ENCODE measurements around the gene CCDC194. TPM values are rescaled to one million over a fixed set of nuclear protein-coding genes. Genes with fewer than 3 reads are reported as not detected.

CCDC194 gene
- polyA plus RNA-seq, 1 donor from 2014 or later = not detected

DNA sequence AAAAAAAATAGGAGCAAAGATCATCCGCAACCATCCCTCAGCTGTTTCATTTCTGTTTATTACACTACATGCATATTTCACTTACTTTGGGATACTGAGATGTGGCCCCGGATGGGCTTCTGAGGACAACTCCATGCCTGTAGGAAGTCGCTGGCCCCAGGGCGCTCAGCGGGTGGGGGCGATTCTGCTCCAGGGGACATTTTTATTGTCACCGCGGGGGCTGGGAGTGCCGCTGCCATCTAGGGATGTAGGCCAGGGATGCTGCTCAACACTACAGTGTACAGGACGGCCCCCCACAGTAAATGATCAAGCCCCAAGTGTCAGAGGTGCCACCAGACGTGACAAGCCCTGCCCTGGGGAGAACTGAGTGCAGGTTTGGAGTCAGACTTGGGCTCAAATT, 17.8 kb upstream of the CCDC194 start:
- no peaks in the 10 kb centered on the region for H3K79me2 ChIP-seq (replicated peaks; ENCODE audit: insufficient read depth, low read length)
- no peak overlapping the region for H2AFZ ChIP-seq (ENCODE audit: low read depth, low read length)
- TF ChIP-seq POLR2AphosphoS5 (IDR thresholded peaks at IDR 0.05) = no peak
- TF ChIP-seq RAD21 (conservative IDR thresholded peaks at IDR 0.05) = no peak
- TF ChIP-seq MXI1 (conservative IDR thresholded peaks at IDR 0.05; ENCODE audit: poor library complexity, severe bottlenecking) = no peak
- no peak for TF ChIP-seq SMC3 (conservative IDR thresholded peaks at IDR 0.05; ENCODE audit: poor library complexity)
- TF ChIP-seq EZH2 (IDR thresholded peaks at IDR 0.05; ENCODE audit: borderline replicate concordance, insufficient read depth, low read length, poor library complexity, severe bottlenecking) = no peak
- TF ChIP-seq, protein P1, sequence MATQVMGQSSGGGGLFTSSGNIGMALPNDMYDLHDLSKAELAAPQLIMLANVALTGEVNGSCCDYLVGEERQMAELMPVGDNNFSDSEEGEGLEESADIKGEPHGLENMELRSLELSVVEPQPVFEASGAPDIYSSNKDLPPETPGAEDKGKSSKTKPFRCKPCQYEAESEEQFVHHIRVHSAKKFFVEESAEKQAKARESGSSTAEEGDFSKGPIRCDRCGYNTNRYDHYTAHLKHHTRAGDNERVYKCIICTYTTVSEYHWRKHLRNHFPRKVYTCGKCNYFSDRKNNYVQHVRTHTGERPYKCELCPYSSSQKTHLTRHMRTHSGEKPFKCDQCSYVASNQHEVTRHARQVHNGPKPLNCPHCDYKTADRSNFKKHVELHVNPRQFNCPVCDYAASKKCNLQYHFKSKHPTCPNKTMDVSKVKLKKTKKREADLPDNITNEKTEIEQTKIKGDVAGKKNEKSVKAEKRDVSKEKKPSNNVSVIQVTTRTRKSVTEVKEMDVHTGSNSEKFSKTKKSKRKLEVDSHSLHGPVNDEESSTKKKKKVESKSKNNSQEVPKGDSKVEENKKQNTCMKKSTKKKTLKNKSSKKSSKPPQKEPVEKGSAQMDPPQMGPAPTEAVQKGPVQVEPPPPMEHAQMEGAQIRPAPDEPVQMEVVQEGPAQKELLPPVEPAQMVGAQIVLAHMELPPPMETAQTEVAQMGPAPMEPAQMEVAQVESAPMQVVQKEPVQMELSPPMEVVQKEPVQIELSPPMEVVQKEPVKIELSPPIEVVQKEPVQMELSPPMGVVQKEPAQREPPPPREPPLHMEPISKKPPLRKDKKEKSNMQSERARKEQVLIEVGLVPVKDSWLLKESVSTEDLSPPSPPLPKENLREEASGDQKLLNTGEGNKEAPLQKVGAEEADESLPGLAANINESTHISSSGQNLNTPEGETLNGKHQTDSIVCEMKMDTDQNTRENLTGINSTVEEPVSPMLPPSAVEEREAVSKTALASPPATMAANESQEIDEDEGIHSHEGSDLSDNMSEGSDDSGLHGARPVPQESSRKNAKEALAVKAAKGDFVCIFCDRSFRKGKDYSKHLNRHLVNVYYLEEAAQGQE (IDR thresholded peaks at IDR 0.05; ENCODE audit: borderline replicate concordance) = no peak
- TF ChIP-seq EP300 (conservative IDR thresholded peaks at IDR 0.05; ENCODE audit: poor library complexity, severe bottlenecking) = no peak
- no peak for TF ChIP-seq TAF1 (IDR thresholded peaks at IDR 0.05; ENCODE audit: low read depth)
- TF ChIP-seq, protein P2, sequence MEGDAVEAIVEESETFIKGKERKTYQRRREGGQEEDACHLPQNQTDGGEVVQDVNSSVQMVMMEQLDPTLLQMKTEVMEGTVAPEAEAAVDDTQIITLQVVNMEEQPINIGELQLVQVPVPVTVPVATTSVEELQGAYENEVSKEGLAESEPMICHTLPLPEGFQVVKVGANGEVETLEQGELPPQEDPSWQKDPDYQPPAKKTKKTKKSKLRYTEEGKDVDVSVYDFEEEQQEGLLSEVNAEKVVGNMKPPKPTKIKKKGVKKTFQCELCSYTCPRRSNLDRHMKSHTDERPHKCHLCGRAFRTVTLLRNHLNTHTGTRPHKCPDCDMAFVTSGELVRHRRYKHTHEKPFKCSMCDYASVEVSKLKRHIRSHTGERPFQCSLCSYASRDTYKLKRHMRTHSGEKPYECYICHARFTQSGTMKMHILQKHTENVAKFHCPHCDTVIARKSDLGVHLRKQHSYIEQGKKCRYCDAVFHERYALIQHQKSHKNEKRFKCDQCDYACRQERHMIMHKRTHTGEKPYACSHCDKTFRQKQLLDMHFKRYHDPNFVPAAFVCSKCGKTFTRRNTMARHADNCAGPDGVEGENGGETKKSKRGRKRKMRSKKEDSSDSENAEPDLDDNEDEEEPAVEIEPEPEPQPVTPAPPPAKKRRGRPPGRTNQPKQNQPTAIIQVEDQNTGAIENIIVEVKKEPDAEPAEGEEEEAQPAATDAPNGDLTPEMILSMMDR (IDR thresholded peaks at IDR 0.05; ENCODE audit: poor library complexity, severe bottlenecking) = no peak
- H3F3A ChIP-seq (ENCODE audit: insufficient read depth, low read length, poor library complexity, severe bottlenecking) = no peaks in the 10 kb centered on the region
- H4K20me1 ChIP-seq (ENCODE audit: insufficient read depth) = no peaks in the 10 kb centered on the region
- H3K27me3 ChIP-seq (ENCODE audit: insufficient read depth, low read depth, low read length) = no peaks in the 10 kb centered on the region
- H3K4me3 ChIP-seq (ENCODE audit: low read length) = no peak overlapping the region
- H3K27ac ChIP-seq (ENCODE audit: low read length) = no peak overlapping the region
- H3K36me3 ChIP-seq (ENCODE audit: insufficient read depth, low read length) = no peaks in the 10 kb centered on the region
- no peak overlapping the region for H3K9ac ChIP-seq (ENCODE audit: low read length)
- no peaks in the 10 kb centered on the region for H3K9me2 ChIP-seq (ENCODE audit: insufficient read depth, low read length)
- H3K9me3 ChIP-seq (ENCODE audit: low read length) = no peaks in the 10 kb centered on the region
- no peak overlapping the region for H3K4me2 ChIP-seq (ENCODE audit: low read length)

DNA sequence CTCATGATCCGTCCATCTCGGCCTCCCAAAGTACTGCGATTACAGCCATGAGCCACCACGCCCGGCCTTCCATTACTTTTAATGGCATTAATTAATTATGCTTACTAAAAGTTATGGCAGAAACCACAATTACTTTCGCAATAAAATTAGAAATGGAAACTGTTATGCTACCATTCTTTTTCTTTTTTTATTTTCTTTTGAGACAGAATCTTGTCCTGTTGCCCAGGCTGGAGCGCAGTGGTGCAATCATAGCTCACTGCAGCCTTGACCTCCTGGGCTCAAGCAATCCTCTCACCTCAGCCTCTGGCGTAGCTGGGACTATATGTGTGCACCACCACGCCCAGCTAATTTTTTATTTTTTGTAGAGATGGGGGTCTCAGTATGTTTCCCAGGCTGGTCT, 16.0 kb upstream of the CCDC194 start:
- Histone ChIP-seq H3K36me3 (ENCODE audit: insufficient read depth, low read length) (no peaks in the 10 kb centered on the region), H3K9me2 (ENCODE audit: insufficient read depth, low read length) (no peaks in the 10 kb centered on the region), H3K4me3 (ENCODE audit: low read length) (no peak overlapping the region), H3F3A (ENCODE audit: insufficient read depth, low read length, poor library complexity, severe bottlenecking) (no peaks in the 10 kb centered on the region), H3K27me3 (ENCODE audit: insufficient read depth, low read depth, low read length) (no peaks in the 10 kb centered on the region), H3K4me2 (ENCODE audit: low read length) (no peak overlapping the region), H3K27ac (ENCODE audit: low read length) (no peak overlapping the region), H3K79me2 (replicated peaks; ENCODE audit: insufficient read depth, low read length) (no peaks in the 10 kb centered on the region), H3K9me3 (ENCODE audit: low read length) (no peaks in the 10 kb centered on the region), H3K9ac (ENCODE audit: low read length) (no peak overlapping the region), H2AFZ (ENCODE audit: low read depth, low read length) (no peak overlapping the region), H4K20me1 (ENCODE audit: insufficient read depth) (no peaks in the 10 kb centered on the region)
- TF ChIP-seq RAD21 (conservative IDR thresholded peaks at IDR 0.05) (no peak), MXI1 (conservative IDR thresholded peaks at IDR 0.05; ENCODE audit: poor library complexity, severe bottlenecking) (no peak), EZH2 (IDR thresholded peaks at IDR 0.05; ENCODE audit: borderline replicate concordance, insufficient read depth, low read length, poor library complexity, severe bottlenecking) (no peak), EP300 (conservative IDR thresholded peaks at IDR 0.05; ENCODE audit: poor library complexity, severe bottlenecking) (no peak), SMC3 (conservative IDR thresholded peaks at IDR 0.05; ENCODE audit: poor library complexity) (no peak), POLR2AphosphoS5 (IDR thresholded peaks at IDR 0.05) (no peak), TAF1 (IDR thresholded peaks at IDR 0.05; ENCODE audit: low read depth) (no peak)
- TF ChIP-seq, protein P2 (IDR thresholded peaks at IDR 0.05; ENCODE audit: poor library complexity, severe bottlenecking) = no peak
- TF ChIP-seq, protein P1 (IDR thresholded peaks at IDR 0.05; ENCODE audit: borderline replicate concordance) = no peak
